Spleen (tissue), 7 donors: Measurements from ENCODE around the gene PLA2G4A.

Experiments
- POLR2A ChIP-seq, 3 donors: fragments of 450-650 bp; IDR thresholded peaks; one replicate each; pipeline ENCODE4 v1.5.1; 2017; ENCODE audit warnings: antibody characterized with exemption in 3 of 3, mild to moderate bottlenecking in 1 of 3
- TF ChIP-seq, protein P1 (sequence below), 11 experiments: fragments of 200-600 bp in 7 of 11; fragments of 450-650 bp in 4 of 11; sonication (generic) in 4 of 11; IDR thresholded peaks in 8 of 11; conservative IDR thresholded peaks in 3 of 11; 1 replicate in 7 of 11; 2 replicates in 4 of 11; pipeline versions ENCODE4 v1.4.0 to v1.8.0; 2016 to 2021; ENCODE audit warnings: antibody characterized with exemption in 11 of 11, inconsistent platforms in 4 of 11, mild to moderate bottlenecking in 1 of 11
- donor health status: DM: no; HTN: no; CAD: no; lungs with moderate emphysema.
- donor health status: DM: no; HTN: no; CAD: no.
- donor health status: DM: no; HTN: no; CAD: no.

DNA sequence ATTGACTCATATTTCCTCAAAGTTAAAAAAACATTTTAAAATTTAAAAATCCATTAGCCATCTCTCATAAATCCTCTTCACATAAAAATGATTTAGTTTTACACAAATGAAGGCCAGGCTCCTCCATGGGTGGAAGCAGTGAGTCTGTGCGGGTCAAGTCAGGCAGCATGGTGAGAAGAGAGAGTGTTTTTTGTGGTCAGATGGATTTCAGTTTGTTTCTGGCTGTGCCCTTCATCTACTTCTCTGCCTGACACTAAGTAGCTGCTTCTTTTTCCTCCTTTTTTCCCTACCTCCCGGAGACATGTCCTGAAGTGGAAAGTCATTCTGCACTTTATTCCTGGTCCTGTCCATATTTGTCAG lies 10.3 kb downstream of the PLA2G4A start:
- TF ChIP-seq, protein P1, sequence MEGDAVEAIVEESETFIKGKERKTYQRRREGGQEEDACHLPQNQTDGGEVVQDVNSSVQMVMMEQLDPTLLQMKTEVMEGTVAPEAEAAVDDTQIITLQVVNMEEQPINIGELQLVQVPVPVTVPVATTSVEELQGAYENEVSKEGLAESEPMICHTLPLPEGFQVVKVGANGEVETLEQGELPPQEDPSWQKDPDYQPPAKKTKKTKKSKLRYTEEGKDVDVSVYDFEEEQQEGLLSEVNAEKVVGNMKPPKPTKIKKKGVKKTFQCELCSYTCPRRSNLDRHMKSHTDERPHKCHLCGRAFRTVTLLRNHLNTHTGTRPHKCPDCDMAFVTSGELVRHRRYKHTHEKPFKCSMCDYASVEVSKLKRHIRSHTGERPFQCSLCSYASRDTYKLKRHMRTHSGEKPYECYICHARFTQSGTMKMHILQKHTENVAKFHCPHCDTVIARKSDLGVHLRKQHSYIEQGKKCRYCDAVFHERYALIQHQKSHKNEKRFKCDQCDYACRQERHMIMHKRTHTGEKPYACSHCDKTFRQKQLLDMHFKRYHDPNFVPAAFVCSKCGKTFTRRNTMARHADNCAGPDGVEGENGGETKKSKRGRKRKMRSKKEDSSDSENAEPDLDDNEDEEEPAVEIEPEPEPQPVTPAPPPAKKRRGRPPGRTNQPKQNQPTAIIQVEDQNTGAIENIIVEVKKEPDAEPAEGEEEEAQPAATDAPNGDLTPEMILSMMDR (IDR thresholded peaks at IDR 0.05 in 8 of 11, conservative IDR thresholded peaks at IDR 0.05 in 3 of 11), result no peak
- TF ChIP-seq POLR2A (IDR thresholded peaks at IDR 0.05), result no peak
